Measurements from ENCODE around the gene PCDHGA6.

DNA sequence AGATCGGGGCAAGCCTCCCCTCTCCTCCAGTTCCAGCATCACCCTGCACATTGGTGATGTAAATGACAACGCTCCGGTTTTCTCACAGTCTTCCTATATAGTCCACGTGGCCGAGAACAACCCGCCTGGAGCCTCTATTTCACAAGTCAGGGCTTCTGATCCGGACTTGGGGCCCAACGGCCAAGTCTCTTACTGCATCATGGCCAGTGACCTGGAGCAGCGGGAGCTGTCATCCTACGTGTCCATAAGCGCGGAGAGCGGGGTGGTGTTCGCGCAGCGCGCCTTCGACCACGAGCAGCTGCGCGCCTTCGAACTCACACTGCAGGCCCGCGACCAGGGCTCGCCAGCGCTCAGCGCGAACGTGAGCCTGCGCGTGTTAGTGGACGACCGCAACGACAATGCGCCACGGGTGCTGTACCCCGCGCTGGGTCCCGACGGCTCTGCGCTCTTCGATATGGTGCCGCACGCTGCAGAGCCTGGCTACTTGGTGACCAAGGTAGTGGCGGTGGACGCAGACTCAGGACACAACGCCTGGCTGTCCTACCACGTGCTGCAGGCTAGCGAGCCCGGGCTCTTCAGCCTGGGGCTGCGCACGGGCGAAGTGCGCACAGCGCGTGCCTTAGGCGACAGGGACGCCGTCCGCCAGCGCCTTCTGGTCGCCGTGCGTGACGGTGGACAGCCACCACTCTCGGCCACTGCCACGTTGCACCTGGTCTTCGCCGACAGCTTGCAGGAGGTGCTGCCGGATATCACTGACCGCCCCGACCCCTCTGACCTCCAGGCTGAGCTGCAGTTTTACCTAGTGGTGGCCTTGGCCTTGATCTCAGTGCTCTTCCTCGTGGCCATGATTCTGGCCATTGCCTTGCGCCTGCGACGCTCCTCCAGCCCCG lies 15.7 kb downstream of the PCDHGA6 start:
- TF ChIP-seq CTCF (conservative IDR thresholded peaks at IDR 0.05; ENCODE audit: low read depth, low read length) (no peak), EZH2 (IDR thresholded peaks at IDR 0.05; ENCODE audit: low read length, unreplicated experiment) (no peak)

Data from PC-3 (cell line).